ENCODE results near the gene NKX2-1.
"Not testable (repeated sequence)": the region's sequence is repeated elsewhere in the genome, so short reads cannot be mapped to it uniquely, and the experiment has no call there.

Gene NKX2-1

DNA sequence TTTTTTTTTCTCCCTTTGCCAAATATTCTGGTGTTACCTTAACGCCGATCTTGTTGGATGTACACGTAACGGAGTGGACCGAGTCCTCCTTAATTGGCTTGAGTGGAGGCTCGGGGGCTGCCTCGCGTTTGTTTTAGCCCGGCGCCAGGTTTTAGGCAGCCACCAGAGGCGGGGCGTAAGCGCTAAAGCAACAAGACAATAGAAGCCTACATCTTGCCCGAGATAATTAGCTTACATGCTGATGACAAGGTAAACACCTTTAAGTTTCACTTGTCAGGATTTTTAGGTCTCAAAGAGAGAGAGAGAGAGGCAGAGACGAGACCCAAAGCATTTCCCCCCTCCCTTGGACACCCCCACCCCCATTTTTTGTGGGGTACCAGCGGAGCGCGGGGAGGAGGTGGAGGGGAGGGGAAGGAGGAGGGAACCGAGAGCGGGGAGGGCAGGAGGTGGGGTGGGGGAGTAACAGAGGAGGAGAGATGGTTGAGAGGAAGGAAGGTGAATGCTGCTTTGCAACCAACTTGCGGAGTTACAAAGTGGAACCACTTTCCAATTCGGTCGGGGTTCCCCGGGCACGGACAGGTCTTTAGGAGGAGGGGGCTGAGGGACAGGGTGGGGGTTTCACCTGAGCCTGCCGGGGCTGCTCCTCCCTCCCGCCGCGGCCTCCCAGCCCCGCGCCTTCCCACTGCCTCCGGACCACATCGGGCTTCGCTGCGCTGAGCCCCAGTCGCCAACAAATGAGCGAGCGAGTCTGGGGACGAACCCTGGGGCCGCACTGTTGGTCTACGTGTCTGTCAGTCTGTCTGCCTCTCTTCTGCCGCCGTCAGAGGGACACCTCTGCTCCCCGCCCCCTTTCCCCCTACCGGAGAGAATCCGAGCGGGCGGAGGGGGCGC lies at the start of gene NKX2-1:
TSS of gene NKX2-1 (minus strand) at position 802 of the 891 bp plus-strand sequence. CDS start at position 699, 103 bp downstream.
- no peak for DNase-seq (ENCODE audit: low read depth in 1 of 2, low spot score in 1 of 2)

DNA sequence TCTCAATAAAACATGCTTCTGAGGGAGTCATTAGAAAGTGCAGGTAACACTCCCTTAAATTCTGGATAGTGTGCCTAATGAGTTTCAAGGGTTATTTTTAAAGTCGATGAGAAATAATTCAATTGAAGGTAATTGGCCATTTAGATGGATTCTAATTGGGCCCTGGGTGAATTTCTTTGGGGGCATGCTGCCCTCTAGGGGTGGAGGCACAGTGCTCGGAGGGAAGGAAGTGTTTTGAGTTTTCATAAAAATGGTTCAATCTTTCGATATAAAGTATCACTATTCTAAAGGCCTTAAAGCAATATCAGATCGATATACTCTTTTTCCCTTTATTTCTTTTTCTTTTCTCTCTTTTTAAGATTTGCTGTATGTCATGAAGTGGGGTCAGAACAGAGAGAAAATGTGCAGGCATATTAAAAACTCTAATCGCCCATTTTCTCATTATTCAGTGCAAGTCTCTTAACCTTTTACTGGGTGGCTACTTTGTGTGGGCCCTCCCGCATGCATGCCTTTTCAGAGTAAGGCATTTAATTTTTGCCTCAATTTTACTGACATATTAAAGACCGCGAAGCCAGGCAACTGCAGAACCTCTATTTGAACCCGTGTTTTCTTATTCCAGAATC lies 36.9 kb upstream of the NKX2-1 start:
- no peak for DNase-seq (ENCODE audit: low read depth in 1 of 2, low spot score in 1 of 2)

DNA sequence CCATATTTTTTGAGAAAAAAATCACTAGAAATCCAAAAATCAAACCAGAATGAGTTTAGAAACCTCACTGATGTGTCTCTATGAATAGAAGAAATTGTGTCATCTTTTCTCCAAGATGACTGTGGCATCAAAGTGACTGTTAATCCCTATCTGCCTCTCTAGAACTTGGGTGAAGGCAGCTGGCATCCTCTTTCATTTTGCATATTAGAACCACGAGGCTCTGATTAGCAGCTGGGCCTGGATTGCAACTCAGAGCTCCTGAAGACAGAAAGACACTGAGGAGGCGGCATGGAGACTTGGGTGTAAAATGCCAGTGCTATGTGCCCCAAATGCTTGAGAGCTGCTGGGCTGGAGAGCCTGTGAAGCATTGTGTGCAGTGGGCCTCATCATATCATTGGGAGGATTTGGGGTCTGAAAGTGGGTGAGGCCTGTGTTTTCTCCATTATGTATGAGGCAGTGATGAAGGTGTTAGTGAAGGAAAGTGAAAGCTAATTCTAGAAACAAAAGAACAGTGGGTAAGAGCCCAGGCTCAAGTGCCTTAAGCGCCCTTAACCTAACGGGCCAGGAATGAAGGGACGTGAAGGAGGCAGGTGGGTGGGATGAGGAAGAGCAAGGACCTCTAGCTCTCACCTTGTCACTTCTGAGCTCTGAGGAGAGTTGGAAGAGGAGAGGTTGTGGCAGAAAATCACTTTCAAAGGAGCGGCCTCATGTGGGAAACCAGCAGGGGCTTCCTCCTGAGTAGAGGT lies 36.1 kb upstream of the NKX2-1 start:
- no peak for DNase-seq (ENCODE audit: low read depth in 1 of 2, low spot score in 1 of 2)

DNA sequence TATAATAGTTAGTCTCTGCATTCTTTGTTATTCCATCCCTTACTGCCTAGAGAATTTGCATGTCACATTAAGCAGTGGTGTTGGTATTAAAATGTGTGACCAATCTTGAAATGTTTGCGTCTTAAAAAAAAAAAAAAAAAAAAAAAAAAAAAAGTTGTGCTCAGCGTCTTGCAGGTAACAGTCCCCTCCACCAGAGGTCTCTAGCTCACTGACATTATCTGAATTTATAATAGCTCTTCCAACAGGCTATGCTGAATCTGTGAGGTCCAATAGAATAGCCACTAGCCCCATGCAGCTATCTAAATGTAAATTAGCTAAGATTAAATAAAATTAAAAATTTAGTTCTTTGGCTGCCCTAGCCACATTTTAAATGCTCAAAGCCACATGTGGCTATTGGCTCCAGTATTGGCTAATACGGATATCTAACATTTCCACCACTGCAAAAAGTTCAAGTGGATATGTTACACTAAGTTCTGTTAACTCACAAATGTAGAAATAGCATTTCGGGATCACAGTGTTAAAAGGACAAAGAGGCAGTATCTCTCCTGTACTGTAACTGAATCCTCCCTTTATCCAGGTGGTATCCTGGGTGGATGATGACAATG lies 33.7 kb upstream of the NKX2-1 start:
- no peak for DNase-seq (ENCODE audit: low read depth in 1 of 2, low spot score in 1 of 2)

DNA sequence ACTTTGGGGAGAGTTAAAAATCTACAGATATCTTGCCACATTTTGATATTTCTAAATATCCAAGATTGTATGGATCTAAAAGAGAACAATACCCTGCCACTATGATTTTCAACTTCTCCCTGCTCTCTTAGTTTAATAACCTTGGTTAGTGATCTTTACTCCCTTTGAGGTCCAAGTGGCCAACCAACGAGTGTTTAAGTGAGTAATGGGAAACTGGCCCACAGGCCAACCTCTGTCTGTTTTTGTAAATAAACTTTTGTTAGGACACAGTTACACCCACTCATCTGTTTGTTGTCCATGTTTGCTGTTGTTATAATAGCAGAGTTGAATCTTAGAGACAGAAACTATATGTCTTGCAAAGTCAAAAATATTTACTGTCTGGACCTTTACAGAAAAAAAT lies 30.9 kb upstream of the NKX2-1 start:
- DNase-seq (ENCODE audit: low read depth in 1 of 2, low spot score in 1 of 2) = no peak

DNA sequence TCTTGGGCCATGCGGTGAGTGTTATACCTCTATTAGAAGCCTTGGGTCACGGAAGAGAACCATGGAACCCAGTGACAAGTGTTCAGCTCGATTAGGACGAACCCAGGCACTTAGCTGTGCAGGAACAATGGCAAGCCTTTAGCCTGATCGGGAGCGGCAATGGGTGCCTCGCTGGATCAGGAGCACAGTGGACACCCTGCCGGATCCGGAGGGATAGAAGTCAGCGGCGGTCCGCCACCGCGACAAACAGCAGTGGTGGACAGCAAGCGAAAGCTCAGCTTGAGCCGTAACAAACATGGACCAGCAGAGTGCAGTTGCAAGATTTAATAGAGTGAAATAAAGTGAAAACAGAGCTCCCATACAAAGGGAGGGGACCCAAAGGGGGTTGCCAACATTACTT lies 24.2 kb upstream of the NKX2-1 start:
- DNase-seq (ENCODE audit: low read depth in 1 of 2, low spot score in 1 of 2) = not testable (repeated sequence)

DNA sequence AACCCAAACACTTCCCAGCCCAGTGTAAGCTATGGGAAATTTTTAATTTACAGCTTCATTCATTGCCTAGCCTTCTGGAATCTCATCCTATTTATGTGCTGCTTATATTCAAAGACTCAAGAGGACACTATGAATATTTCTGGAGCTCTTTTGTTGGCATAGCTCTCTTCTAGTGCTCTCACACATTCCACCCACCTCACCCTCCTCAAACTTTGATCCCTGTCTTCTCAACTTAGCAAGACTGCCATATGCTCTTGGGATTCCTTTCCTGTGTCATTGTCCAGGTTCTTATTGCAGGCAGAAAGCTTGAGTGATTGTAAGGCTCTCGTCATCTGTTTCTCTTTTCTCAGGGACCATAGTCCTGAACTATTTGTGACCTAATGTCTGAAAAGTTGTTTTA lies 18.0 kb upstream of the NKX2-1 start:
- DNase-seq (ENCODE audit: low read depth in 1 of 2, low spot score in 1 of 2) = no peak

DNA sequence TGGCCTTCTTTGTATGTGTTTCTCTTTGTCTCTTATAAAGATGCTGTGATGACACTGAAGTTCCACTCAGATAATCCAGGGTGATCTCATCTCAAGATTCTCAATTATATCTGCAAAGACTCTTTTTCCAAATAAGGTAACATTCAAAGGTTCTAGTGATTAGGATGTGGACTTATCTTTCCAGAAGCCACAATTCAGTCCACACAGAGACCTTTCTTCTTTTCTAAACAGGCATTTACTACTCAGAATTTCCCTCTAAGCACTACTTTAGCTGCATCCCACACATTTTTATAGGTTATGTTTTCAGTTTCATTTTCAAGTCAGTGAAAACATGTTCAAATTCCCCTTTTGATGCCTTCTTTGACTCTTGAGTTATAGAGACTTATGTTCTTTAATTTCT lies 9.0 kb upstream of the NKX2-1 start:
- DNase-seq (ENCODE audit: low read depth in 1 of 2, low spot score in 1 of 2) = no peak

DNA sequence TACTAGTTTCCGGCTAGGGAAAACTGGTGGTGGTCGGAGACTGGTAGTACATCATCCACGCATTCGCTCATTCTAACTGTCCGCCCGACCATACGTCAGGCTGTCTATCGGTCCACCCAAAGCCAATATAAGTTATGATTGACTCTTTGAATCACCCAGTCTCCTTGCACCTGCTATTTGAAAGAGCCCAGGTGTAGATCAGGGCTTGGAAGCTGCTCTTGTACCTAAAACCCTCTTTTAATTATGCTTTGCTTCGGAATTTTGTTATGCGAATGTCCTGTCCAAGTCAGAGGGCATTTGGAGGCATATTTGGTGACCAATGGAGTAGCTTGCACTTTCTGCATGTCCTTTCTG lies 5.7 kb upstream of the NKX2-1 start:
- DNase-seq (ENCODE audit: low read depth in 1 of 2, low spot score in 1 of 2) = no peak

DNA sequence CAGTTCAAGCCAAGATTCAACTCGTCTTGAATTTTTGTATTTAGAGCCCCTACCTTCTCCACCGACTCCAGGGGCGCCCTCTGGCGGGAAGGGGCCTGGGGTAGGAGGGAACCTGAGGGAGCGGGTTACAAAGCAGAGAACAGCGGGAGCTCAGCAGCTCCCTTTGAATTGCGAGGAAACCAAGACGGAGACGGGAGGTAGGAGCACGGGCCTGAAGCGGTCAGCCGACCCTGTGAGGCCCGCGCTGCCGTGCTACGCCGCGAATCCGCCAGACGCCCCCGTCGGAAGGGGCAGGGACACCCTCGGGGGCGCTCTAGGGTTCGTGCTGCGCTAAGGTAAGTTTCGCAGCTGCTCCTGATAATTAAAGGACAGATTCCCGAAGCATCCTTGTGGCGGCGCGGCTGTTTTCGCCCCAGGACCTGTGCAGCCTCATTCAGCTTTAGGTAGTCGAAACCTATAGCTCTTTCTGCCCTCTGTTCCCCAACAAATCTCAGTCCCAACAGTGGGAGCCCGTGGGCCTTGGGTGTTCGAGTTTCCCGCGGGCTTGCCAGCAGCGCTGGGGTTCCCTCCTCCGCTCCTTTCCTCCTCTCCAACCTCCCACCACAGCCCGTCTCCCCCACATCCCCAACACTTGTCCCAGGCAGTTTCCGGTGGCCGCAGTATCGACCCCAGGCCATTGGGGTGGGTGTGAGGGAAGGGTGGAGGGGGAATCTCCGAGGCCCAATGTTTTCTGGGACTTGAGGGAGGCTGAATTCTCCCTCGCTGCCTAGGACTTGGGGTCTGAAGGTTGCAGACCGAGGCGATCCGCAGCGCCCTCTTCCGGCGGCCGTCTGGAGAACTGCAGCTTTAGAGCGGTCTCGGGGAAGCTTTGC lies 5.1 kb upstream of the NKX2-1 start:
- no peak for DNase-seq (ENCODE audit: low read depth in 1 of 2, low spot score in 1 of 2)

DNA sequence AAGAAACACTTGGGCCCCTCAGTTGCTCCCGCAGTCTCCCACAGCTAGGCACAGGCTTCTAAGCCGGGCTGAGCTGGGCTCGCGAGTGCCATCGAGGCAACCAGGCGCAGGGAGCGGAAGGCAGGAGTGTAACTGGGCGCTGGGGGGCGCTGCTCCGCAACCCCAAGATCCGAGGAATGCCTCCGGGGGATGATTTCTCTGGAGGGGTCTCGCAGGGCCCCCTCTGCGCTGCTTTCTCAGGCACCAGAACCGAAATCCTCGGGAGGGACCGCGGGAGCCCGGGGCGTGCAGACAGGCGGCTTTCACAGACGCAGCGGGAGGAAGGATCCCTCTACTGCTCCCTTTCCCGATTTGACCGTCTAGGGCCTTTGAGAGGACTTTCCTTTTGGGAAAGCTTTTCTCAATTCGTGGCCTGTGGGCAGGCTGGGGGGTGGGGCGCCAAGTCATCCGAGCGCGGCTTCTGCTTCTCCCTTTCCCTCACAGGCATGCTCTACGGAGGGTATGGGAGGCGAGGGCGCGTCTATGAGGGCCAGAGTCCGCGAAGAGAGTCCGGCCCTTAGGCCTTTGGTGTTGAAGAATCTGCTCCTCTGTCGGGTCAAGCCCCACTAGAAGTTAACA lies 4.3 kb upstream of the NKX2-1 start:
- no peak for DNase-seq (ENCODE audit: low read depth in 1 of 2, low spot score in 1 of 2)

DNA sequence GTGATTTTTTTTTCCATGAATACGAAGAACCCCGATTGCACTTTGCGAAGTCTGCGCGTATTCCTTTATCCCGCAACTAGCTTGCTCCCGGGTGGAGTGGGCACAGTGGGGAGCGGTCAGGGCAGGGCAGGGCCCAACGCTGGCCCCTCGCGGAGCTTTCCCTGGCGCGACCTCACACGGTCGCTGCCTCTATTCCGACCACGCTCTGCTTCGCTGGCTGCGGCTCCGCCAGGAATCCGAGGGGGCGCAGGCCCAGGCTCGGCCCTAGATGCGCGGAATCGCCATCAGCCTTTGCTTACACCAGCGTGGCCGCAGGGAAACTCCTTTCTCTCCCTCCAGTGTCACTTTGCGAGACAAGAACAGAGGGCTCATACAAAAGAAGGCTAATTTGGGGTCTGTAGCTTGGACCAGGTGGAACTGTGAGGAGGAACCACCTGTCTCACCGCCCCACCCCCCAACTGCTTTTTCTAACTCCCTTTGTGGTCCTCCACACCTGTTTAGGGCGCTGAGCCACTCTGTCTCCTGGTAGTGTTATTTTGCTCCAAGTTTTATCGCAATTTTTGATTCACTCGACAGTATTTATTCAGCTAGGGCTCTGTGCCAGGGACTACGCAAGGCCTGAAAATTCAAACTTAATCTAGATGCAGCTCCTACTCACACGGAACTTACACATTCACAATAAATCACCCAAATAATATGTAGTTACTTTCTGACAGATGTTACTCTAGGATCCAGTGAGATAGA lies 3.1 kb upstream of the NKX2-1 start:
- no peak for DNase-seq (ENCODE audit: low read depth in 1 of 2, low spot score in 1 of 2)

DNA sequence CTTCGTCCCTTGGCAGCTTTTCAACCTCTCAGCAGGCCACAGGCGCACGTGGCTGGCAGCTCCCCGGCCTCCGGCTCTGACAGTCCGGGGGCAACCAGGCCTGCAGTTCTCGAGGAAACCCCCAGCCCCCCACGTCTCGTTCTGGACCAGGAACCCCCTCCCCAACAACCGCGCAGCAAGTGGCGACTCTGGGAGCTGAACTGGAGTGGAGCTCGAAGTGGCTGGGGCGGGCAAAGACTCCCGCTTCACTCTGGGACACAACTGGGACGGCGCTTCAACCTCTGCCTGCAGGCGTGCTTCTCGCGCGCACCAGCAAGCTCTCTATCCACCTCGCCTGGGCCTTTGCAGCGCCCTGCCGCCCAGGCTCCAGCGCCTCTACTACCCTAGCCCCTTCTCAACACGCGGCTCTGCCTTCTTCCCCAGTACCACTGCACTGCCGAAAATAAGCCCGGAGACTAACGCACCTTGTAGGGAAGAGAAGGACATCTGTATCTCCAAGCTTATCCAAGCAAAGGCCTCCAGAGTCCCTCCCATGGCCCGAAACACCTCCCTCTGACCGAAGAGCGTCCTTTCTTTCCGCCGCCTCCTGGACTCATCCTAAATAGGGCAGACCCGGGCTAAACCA lies 2.4 kb upstream of the NKX2-1 start:
- no peak for DNase-seq (ENCODE audit: low read depth in 1 of 2, low spot score in 1 of 2)

DNA sequence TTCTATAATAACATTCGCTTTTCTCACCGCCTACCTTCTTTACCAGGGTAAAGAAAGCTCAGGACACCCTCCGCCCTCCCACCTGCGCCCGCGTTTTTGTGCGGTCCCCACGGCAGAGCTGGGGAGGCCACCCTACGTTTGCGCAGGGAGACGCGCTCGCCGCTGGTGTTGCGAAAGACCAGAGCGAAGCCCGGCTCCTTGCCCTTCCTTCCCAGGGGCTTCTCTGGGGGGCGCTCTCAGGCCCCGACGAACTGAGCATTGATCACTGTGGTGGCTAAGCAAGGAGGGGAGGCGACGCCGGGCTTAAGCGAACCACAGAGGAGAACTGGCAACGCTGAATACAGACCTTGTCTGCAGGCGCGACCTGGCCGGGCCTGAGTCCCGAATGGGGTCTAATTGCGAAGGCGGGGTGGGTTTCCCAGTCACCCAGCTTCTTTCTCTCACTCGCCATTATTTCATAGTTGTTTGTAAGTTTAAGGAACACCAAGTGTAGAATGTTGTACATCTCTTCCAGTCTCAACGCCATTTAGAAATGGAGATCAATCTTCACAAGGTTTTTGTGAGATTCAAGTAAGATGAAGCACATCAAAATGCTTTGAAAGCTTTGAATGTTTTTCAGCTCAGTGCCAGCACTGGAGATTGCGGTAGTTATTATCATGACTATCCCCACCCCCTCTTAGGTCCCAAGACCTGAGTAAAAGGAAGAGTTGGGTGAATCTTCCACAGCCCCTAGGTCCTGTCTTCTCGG lies 1.7 kb upstream of the NKX2-1 start:
- no peak for DNase-seq (ENCODE audit: low read depth in 1 of 2, low spot score in 1 of 2)

DNA sequence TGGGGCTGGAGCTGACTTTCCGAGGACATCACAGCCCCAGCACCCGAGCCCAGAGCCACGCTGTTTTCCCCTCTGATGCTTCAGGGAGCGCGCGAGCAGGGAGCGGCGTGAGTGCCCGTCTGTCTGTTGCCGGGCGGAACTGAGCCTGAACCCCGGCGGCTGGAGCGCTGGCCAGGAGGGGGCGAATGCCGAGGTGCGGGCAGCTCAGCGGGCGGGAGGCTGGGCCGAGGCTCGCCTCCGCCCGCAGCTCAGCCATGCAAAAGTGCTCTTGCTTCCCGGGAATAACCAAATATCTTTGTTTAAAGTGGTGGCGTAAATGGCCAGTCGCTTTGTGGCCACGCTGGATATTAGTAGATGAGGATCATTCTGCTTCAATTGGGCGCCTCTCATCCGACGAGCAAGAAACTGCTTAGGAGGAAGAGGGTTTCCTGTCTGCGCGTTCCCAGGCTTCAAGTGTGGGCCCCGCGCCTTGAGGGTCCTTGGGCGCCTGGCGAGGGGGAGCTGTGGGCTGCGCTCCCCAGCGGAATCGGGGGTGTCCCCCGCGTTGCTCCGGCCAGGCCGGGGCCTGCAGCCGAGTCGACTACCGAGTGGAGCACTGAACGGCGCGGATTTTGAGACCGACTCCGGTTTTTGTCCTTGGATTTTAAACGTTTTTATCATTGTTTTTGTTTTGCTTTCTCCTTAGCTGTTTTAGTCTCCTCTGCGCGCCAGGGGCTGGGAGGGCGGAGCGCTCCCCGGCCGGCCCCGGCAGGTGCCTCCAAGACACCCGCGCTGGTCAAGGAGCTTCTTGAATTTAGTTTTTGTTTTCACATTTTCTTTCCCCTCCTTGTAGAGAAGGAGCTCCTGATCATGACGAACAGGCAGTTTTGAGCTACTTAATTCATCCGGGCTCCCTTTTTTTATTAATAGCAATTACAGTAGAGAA lies 831 bp upstream of the NKX2-1 start:
- no peak for DNase-seq (ENCODE audit: low read depth in 1 of 2, low spot score in 1 of 2)

DNA sequence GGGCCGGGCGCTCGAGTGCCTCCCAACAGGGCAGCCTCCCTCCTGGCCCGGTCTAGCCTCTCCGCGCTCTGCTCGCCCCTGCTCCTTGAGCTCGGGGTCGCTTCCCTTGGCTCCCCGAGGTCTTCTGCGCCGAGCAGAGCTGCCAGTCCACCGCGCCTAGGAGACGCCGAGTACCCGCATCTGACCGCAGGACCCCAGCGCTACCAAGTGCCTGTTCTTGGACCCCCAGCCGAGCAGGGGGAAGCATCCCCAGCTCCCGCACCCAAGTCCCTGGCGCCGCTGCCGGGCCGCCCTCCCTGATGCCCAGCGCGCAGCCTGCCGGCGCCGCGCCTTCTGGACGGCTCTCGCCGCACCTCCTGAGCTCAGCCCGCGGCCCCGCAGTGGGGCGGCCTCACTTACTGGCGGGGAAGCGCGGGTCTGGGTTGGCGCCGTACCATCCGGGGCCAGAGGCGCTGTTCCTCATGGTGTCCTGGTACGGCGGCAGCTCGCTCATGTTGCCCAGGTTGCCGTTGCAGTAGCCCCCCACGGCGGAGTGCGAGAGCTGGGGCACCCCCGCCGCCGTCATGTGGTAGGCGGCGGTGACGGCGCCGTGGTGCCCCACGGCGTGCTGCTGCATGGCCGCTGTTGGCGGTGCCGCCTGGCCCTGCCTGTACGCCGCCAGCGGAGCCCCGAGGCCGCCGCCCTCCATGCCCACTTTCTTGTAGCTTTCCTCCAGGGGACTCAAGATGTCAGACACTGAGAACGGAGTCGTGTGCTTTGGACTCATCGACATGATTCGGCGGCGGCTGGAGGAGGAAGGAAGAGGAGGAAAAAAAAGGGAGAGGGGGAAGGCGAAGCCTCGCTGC lies 1.2 kb downstream of the NKX2-1 start:
- no peak for DNase-seq (ENCODE audit: low read depth in 1 of 2, low spot score in 1 of 2)
